Measurements from ENCODE around the gene FCHSD2.

GRCh38 chr11:72793425-72794367 lies 348.4 kb downstream of the FCHSD2 start, which contains the start of gene STARD10:
- TF ChIP-seq CBX8 (IDR thresholded peaks at IDR 0.05) (no peak), CTCF (IDR thresholded peaks at IDR 0.05) (peak; percentile 95), USF2 (IDR thresholded peaks at IDR 0.05) (peak; percentile 76)
